Urothelium cell line (cell line): ENCODE data around the gene IL18.
A peak's percentile ranks its signal among the peaks of the same experiment; 100 is the strongest.
"Not testable (repeated sequence)": the region's sequence is repeated elsewhere in the genome, so short reads cannot be mapped to it uniquely, and the experiment has no call there.

Experiments
- DNase-seq: peaks from one replicate; pipeline ENCODE4 v3.0.0; 2011; ENCODE audit warnings: low spot score, mixed read lengths
- FAIRE-seq: peaks from 2 replicates; lab custom pipeline; 2011; peaks lifted over from hg19 to GRCh38; lab: Jason Lieb, UNC

Gene IL18

GRCh38 chr11:112123129-112123528, 40.8 kb downstream of the IL18 start:
- FAIRE-seq (no peak), DNase-seq (no peak)

DNA sequence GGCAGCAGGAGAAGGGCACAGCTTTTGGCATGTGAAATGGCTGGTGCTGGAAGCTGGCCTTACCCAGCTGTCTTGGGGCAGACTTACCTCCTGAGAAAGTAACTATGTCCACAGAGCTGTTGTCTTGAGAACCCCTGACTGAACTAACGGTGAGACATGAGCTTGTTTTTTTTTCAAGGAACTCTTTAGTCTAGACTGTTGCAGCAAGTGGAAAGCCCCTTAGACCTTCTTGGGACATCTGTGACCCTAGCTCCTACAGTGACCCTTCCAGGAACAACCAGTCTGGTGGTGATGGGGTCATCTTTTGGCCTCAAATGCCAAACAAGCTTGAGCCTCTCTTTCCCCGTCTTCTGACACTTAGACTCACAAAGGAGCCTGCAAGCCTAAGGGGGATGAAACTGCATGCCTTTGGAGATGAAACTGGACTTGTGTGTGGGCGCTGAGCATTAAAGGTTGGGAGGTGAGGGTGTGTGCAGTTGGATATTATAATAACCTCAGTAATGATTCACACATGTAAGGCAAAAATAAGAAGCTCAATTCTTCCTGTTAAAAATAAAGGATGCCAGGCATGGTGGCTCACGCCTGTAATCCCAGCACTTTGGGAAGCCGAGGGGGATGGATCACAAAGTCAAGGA, 41.8 kb downstream of the IL18 start:
- no peak for DNase-seq
- FAIRE-seq: no peak

DNA sequence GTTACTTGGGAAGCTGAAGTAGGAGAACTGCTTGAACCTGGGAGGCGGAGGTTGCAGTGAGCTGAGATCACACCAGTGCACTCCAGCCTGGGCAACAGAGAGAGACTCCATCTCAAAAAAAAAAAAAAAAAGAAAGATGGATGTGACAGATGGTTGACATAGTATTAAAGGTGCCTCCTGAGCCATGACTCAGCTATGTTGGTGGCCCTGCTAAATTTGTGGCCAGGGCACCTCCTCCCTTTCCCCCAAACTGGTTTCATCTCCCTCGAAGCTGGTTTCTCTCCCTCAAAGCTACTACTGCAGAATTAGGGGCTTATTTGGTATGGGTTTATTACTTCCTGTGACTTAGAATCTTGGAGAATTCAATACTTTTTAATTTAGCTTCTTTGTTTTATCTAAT, 45.7 kb downstream of the IL18 start:
- FAIRE-seq (no peak), DNase-seq (no peak)

DNA sequence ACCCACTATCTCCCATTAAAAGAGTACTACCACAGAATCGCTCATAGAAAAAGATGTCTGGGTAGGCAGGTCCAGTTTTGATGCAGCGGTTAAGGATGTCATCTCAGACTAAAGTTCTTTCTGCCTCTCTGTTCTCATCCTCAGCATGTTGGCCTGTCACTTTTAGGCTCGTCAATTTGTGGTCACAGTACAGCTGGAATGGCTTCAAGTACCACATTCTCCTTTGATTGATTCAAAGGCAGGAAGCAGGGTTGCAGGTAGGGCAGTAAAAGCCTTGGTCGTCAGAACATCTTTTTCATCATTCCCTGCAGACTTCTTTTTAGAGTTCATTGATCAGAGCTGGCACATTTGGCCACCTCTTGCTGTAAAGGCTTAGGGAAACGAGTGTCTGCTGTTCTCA, 48.5 kb downstream of the IL18 start:
- DNase-seq (no peak), FAIRE-seq (no peak)

DNA sequence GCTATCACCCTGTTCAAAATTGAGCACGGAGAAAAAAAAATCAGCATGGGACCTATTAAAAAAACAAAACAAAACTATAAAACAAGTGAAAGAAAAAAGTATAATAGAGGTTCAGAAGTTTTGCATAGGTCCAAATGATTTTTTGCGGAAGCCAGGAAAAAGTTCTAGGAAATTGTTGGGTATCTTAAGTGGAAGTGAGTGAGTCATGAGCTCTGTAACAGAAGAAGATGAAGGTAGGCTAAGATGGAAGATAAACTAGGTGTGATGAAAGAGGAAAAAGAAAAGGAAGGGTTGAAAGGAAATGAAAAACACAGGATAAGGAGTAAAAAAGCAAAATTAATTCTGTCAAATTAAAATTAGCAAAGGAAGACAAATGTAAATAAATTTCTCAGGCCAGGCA, 49.4 kb downstream of the IL18 start:
- FAIRE-seq: no peak

DNA sequence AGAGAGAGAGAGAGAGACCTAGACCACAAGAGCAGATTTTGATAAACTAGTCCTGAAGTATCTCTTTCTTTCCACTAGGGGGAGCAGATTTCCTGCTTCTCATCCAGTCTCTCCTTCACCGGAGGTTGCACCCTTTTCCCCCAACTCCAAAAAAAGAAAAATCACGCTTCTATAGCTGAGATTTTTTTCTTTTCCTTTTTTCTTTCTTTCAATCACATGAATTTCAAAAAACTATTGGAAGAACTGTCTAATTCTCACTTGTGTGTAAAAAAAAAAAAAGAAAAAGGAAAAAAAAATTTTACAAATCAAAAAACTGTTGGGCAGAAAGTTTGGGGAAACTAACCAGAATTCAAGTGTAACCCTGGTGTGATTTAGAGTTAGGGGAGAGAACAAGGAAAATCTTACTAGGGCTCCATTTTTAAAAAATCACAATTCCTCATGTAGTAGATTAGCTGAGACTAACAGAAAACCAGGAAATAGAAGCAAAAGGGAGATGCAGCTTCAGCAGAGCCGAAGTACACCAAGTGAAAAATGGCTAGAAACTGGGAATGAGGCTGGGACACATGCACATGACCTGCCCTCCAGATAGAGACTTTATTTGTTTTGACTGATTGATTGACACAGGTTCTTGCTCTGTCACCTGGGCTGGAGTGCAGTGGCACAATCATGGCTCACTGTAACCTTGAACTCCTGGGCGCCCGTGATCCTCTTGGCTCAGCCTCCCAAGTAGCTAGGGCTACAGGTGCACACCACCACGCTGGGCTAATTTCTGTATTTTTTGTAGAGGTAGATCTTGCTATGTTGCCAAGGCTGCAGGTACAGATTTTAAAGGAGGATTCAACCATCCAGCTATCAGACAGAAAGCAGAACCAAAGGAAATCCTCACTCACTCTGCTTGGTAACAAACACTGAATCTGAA, 50.1 kb downstream of the IL18 start:
- DNase-seq: peak; percentile 69
- FAIRE-seq: no peak

More for the DNA sequence above, 49.4 kb downstream of the IL18 start:
- DNase-seq: no peak

DNA sequence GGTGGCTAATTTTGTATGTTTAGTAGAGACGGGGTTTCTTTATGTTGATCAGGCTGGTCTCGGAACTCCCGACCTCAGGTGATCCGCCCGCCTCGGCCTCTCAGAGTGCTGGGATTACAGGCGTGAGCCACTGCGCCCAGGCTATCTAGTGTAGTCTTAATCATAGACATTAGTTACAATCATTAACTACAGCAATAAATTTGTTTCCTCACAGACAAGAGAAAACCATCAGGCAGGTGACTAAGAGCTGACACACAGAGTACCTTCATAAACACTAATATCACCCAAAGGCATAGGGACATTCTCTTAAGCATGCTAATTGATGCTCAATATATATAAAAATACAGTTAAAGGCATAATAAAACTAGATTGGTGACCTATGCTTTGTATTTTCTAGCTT, 57.8 kb downstream of the IL18 start:
- FAIRE-seq (no peak), DNase-seq (no peak)

DNA sequence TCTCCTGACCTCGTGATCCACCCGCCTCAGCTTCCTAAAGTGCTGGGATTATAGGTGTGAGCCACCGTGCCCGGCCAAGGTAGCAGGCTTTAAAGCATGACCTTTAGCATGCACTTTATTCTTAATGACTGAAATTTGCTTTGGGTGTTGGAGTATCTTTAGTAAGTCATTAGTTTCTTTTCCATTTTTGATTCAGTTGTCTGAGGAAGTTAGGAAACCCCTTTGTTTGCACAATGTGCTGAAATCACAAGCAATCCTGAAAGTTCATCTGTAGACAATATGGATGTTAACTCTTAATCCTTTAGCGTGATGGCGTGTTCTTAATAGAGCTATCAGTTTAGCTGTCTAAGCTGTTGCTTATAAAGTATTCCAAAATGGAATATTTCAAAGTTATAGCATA, 60.4 kb downstream of the IL18 start:
- no peak for FAIRE-seq
- no peak for DNase-seq

DNA sequence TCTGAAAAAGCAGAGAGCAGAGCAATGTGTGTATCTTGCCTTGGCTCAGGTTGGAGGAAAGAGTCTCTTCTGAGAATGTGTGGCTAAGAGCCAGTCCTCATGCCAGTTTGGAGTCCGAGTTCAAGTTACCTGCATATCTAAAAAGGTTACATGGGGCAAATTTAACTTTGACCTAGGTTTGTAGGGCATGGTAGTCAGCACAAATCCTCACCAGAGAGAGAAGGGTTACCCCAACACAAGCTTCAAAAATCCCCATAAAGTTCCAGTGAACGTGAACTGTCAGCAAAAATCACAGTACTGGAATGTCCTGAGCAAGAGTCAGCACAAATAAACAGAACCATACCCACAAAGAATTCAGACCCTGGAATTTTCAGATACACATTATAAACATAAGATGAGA, 63.4 kb downstream of the IL18 start:
- FAIRE-seq (no peak), DNase-seq (no peak)

- FAIRE-seq (no peak), DNase-seq (no peak)
These were observed 66.0 kb downstream of the IL18 start for GRCh38 chr11:112097734-112098528.

GRCh38 chr11:112096194-112096593, 67.7 kb downstream of the IL18 start:
- FAIRE-seq (no peak), DNase-seq (no peak)

- FAIRE-seq, DNase-seq: not testable (repeated sequence)
These were observed 68.6 kb downstream of the IL18 start for GRCh38 chr11:112095302-112095701.
